Sciatic nerve (tissue), 2 donors: ENCODE measurements around the gene SPDYE16. TPM values are rescaled to one million over a fixed set of nuclear protein-coding genes. Genes with fewer than 3 reads are reported as not detected.
"Not testable (repeated sequence)": the region's sequence is repeated elsewhere in the genome, so short reads cannot be mapped to it uniquely, and the experiment has no call there.

Experiments used
- ATAC-seq: fragments of 200-7000 bp; cut with Tn5 transposase; one replicate; pipeline ENCODE4 v1.9.1; 2020; ENCODE audit warnings: mild to moderate bottlenecking, moderate library complexity
- DNase-seq: peaks from one replicate; pipeline ENCODE4 v3.0.0-alpha.2; 2020; ENCODE audit warnings: low spot score
- intact Hi-C: fragments of 100-400 bp; cut with DNase I; formaldehyde crosslinking; loops from one replicate; pipeline ENCODE4 v1.14.2; 2022
- total RNA-seq: library from RNA; stranded (reverse); fragmentation: NEBNext Ultra II Directional; extraction: Animal tissue kit (Norgen Biotek cat#: 25700); gene quantifications from one replicate; pipeline ENCODE4 v1.2.1, GENCODE V29; 2021
- donor health status: DM: no; HTN: no; CAD: no.
- donor health status: DM: no; HTN: no; CAD: no.

Gene SPDYE16
- total RNA-seq, 1 donor from 2014 or later, result 1.9 TPM

DNA sequence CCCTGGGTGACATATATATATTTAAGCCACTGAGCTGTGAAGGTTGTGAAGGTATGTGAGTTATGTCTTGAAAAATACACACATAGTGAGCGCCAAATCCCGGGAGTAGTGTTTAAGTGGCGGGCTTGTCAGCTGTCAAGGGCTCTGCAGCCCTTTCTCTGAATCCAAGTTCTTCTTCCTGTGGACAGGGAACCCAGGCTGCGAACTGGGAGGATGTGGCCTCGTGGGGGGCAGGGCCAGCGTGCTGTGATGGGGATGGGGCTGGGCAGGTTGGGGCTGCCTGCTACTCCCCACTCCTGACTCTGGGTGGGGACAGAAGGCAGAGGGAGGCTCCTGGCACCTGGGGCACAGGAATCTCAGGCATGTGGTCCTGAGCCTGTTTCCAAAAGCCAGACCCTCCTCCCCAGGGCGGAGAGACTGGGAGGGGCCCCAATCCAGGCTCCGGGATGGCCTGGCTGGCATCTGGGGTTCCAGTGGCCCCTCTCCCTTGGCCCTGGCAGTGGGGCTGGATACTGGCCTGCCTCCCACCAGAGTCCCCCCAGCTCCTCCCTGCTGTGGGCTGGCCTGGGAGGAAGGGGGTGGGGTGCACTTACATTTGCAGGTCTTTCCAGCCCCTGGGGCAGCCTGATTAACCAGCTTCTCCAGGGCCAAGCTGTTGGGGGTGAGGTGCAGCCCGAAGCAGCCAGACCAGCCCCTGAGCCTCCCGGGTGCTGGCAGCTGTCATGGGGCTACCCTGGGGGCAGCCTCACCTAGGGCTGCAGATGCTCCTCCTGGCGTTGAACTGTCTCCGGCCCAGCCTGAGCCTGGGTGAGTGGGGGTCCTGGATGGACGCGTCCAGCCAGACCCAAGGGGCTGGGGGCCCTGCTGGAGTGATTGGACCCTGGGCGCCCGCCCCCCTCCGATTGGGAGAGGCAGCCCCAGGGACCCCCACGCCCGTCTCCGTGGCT is 32.9 kb downstream of the SPDYE16 start, which contains the start of gene UPK3B:
Gene UPK3B, plus strand, starts transcription at position 622 of the 947 bp plus-strand sequence. Its CDS starts 101 bp downstream, at position 723.
- DNase-seq, result no peak
- intact Hi-C loops, result no loop called here
- ATAC-seq, result no peak

DNA sequence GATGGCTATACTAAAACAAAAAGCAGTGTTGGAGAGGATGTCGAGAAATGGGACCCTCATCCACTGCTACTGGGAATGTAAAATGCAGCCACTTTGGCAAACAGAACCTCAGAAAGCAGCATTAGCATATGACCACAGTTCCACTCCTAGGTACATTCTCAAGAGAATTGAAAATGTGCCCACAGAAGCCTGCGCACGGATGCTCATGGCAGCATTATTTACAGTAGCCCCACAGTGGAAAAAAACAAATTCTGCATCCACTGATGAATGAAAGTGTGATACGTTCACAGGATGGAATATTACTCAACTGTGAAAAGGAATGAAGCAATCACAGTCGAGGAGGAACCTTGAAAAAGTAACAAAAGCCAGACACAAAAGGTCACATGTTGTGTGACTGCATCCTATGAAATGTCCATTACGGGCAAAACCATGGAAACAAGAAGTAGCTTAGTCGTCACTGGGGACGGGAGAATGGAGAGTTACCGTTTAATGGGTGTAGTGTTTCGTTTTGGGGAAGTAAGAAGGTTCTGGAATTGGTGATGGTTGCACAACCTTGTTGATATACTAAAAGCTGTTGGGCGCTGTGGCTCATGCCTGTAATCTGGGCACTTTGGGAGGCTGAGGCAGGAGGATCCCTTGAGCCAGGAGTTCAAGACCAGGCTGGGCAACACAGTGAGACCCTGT is 35.2 kb downstream of the SPDYE16 start:
- ATAC-seq, result no peak
- no peak for DNase-seq
- intact Hi-C loops, result no loop called here

DNA sequence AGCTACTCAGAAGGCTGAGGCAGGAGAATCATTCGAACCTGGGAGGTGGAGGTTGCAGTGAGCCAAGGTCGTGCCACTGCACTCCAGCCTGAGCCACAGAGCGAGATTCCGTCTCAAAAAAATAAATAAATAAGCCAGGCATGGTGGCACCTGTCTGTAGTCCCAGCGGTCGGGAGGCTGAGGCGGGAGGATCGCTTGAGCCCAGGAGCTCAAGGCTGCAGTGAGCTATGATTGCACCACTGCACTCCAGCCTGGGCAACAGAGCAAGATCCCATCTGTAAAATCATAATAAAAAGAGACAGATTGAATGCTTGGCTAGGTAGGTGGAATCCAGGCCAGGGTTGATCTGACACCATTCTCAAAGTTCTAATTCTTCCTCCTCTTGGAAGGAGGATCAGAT is 36.5 kb downstream of the SPDYE16 start:
- intact Hi-C loops, ATAC-seq: not testable (repeated sequence)

DNA sequence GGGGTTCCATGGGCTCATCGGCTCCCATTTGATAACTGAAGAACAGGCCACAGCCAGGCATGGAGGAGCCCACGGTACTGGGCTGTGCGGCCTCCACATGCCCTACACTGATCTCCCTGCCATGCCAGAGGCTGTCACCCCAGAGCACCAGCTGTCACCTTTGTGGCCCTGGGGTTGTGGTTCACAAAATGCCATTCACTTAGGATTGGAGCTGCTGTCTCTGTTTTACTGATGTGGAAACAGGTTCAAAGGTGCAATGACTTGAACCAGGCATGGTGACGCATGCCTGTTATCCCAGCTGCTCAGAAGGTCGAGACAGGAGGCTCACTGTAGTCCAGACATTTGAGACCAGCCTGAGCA is 37.0 kb downstream of the SPDYE16 start:
- intact Hi-C loops, result no loop called here
- DNase-seq, result no peak
- no peak for ATAC-seq

More for the DNA sequence above, 36.5 kb downstream of the SPDYE16 start:
- not testable (repeated sequence) for DNase-seq

DNA sequence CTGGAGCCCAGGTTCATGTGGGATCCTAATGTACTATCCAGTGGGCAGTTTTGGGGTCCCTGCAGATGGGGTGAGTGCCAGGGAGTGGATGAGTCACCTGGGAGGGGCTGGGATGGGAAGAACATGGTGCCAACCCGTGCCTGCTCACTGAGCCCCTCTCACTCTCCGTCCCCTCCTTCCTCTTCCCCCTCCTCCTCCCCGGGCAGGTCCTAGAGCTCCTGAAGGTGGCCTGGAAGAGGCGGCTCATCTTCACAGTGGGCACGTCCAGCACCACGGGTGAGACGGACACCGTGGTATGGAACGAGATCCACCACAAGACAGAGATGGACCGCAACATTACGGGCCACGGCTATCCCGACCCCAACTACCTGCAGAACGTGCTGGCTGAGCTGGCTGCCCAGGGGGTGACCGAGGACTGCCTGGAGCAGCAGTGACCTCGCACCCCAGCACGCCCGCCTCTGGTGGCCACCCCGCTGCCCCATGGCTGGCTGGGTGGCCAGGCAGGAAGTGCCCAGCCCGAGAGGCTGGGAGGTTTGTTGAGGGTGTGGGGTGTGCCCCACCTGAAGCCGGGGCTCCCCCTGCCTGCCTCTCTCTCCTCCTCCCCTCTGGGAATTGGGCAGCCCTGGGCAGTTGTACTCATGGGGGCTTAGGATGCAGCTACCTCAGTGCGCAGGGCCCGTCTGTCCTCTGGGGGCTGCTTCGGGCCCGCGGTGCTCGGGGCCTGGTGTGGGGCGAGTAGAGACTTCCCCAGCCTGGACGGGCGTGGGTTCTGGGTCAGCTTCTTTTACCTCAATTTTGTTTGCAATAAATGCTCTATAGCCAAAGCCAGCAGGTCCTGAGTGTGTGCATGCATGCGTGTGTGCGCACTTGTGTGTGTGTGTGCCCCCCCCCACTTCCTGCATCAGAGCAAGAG is 37.7 kb downstream of the SPDYE16 start:
- no peak for DNase-seq
- intact Hi-C loops, result no loop called here
- ATAC-seq, result no peak

DNA sequence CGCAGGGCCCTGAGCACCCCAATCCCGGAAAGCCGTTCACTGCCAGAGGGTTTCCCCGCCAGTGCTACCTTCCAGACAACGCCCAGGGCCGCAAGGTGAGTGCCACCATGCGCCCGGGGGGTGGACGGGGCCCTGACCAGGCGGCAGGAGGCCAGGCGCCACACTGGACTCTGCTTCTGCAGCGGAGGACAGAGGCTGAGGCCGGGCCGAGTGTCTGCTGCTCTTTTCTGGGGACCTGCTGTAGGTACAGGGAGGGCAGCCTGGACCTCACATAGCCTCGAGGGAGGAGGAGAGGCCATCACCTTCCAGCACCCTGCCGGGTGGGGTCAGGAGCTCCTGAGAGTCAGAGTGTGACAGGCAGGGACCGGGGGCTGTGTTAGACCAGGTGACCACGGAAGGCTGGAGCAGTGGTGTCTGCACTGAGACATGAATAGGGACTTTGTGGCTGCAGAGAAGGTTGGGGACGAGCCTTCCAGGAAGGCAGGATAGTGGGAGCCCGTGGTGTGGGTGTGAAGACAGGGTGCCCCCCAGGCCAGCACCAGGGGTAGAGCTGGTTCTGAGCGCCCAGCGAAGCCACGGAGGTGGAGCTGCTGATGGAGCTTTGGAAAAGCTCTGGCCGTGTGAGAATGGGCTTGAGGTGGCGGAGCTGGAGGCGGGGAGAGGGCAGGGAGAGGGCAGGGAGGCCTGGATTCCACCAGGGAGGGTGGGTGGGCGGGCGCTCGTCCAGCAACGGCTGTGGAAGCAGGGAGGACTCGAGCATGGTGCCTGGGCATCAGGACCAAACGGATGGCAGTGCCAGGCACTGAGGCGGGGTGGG is 38.5 kb downstream of the SPDYE16 start:
- DNase-seq, intact Hi-C loops, ATAC-seq: not testable (repeated sequence)

DNA sequence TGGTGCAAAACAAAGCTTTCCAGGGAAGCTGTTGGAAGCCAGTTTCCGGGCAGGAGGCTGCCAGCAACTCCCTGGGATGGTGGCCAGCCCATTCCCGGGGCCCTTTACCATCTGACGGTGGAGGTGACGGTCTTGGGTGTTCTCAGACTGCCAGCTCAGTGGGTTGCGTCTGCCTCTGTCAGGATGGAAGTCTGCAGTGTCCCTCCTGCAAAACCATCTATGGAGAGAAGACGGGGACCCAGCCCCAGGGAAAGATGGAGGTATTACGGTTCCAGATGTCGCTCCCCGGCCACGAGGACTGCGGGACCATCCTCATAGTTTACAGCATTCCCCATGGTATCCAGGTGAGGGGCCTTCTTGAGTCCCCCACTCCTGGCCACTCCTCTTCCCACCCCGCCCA is 39.9 kb downstream of the SPDYE16 start:
- intact Hi-C loops, DNase-seq, ATAC-seq: not testable (repeated sequence)

DNA sequence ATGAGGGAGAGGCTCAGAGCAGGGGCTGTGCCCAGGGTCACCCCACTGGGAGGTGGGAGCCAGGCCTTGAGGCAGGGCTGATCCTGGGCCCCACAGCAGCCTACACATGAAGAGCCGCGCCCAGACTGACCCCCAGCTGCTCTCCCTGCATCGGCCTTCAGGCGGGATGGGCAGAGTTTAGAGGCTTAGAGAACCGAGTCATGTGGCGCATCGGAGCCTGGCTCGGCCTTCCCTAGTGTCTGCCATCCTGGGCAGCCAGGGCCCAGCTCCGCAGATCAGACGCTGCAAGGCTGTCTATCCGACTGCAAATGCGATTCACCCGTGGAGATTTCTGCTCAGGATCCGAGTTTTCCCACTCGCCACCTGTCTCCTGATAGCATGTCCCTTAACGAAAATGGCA is 40.3 kb downstream of the SPDYE16 start:
- DNase-seq, intact Hi-C loops, ATAC-seq: not testable (repeated sequence)

DNA sequence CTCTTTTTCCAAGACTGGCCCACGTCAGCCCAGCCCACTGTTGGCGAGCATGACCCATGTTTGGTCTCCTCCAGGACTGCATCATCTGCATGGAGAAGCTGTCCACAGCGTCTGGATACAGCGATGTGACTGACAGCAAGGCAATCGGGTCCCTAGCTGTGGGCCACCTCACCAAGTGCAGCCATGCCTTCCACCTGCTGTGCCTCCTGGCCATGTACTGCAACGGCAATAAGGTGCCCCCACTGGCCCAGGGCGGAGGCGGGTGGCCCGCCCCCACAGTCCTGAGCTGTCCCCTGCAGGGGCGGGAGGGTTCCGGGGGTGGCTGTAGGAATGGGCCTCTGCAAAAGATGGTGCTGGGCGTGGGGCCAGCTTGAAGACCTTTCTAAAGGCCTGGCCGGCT is 40.9 kb downstream of the SPDYE16 start:
- ATAC-seq, DNase-seq, intact Hi-C loops: not testable (repeated sequence)

DNA sequence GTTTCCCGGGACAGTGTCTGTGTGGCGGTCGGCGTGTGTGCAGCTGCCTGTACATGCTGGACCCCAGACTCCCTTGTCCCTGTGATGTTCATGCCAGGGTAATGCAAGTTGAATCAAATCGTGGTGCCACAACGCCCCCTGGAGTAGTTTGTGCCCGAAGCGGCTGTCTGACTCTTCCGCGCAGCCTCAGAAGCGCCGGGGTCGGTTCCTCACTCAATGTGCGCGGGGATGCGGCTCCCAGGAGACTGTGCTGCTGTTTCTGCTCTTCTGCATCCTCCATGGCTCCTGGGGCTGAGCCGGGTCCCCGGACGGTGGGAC is 43.2 kb downstream of the SPDYE16 start:
- peak; percentile 45 for ATAC-seq
- DNase-seq, intact Hi-C loops: not testable (repeated sequence)

DNA sequence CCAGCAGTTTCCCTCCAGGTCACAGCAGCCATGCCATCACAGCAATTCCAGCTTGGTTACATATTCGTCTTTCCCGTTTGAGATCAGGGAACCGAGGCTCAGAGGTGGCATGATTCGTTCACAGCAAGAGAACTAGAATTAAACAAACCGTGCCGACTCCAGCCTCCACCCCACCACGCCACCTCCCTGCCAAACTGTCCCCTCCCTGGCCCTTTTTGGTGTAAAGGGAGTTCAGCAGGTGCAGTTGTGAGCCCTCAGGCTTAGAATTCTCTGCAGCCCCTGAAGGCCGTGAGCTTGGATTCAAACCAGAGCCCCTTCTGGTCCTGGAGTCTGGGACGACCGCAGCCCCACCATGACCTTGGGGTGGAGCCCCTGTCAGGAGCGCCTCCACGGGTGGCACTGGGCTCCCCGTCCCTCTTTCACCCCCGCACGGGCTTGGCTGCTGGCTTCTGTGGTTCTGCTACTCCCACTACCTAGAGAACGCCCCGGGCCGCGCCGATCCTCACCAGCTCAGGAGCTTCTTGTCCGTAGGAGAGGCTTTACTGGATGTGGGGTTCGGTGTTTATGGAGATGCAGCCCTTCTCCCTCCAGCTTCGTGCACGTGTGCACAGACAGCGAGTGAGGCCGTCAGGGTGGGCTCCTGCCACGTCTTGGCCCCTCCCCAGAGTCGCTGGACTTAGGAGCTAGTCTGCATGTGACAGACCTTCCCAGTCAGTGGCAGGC is 43.7 kb downstream of the SPDYE16 start:
- ATAC-seq, intact Hi-C loops: not testable (repeated sequence)

DNA sequence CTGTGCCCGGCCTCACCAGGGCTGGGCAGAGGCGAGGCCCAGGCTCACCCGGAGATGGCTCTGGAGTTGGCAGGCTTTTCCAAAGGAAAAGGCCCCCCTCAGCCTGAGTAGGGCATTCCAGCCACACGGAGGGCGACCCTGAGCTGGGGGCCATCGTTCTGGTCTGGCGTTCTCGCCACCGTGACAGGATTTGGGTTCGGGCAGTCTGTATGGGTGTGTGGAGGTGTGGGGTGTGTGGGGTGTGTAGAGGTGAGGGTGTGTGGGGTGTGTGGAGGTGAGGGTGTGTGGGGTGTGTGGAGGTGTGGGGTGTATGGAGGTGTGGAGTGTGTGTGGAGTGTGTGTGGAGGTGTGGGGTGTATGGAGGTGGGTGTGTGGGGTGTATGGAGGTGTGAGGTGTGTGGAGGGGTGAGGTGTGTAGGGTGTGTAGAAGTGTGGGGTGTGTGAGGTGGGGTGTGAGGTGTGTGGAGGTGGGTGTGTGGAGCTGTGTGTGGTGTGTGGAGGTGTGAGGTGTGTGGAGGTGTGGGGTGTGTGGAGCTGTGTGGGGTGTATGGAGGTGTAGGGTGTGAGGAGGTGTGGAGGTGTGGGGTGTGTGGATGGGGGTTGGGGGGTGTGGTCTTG is 44.4 kb downstream of the SPDYE16 start:
- not testable (repeated sequence) for DNase-seq, ATAC-seq

More for the DNA sequence above, 43.7 kb downstream of the SPDYE16 start:
- not testable (repeated sequence) for DNase-seq

DNA sequence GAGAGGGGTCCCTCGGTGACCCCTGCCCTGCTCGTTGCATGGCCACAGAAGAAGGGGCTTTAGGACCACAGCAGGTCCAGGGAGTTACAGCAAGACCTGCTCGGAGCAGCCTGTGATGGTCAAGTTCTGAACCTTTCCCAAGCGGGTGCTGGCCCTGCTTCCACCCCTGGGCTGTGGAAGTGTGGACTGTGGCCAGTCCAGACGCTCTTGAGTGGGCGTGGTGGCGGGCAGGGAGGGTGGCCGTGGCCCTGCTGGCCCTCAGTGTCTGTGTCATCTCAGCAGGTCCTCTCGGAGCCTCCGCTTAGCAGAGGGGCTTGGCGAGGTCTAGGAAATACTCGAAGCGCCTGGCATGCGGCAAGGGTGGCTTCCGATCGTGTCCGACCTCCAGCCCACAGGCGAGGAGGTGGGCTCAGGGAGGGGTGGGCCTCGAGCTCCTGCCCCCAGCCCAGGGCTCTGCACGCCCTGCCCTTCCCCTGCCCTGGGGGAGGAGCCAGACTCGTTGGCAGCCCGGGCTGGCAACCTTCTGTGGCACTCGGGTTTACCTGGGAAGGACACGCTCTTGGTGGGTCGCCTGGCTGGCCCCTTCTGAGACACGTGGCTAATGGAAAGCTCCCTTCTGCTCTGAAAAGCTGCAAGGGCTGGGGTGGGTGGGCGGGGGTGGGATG is 45.0 kb downstream of the SPDYE16 start:
- DNase-seq, intact Hi-C loops, ATAC-seq: not testable (repeated sequence)

More for the DNA sequence above, 44.4 kb downstream of the SPDYE16 start:
- intact Hi-C loops, result not testable (repeated sequence)

DNA sequence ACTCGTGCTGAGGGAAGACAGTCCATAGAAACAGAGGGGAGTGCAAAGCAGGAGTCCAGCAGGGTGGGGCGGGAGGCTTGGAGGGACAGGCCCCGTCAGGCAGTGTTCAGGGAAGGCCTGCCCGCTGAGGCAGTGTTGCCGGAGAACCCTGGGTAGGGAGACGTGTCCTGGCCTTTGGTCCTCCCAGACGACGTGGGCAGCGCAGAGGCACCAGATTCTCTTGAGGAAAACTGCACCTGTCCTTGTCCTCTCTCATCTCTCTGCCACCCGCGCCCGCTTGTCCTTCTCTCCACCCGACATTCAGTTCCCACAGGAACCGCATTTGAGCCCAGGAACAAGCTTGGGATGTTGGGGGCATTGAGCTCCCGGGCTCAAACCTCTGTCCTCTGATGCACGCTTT is 47.4 kb downstream of the SPDYE16 start:
- DNase-seq, intact Hi-C loops, ATAC-seq: not testable (repeated sequence)

DNA sequence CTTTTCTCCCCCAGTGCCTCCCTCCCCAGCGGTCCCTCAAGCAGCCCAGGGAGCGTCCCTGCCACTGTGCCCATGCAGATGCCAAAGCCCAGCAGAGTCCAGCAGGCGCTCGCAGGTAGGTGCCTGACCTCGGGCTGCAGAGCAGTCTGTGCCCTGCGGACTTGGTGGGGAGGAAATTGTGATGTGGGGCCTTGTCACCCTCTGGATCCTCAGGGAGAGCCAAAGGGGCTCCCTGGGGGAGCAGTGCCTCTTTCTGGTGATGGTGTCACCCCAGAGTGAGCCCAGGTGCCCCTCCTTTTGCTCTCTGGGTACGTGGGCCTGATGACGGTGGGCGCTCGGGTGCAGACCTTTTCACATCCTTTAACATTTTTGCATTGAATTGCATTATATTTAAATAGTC is 51.0 kb downstream of the SPDYE16 start:
- ATAC-seq, intact Hi-C loops, DNase-seq: not testable (repeated sequence)

DNA sequence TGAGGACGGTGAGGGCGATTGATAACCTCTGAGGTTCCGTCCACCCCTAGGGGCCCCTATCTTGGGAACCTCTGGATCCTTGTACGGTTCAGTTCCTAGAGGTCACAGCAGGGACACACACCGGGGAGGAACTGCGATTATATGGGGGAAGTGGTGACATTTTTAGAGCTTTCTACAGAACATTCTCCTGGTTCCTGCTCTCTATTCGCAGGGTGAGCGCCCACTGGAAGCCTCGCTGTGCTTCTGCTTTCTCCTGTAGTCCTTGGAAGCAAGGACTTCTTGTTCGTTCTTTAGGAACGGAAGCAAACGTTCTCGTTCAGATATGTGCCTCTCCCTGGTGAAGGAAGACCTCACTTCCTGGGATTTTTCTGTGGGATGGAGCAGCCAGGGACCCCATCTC is 55.1 kb downstream of the SPDYE16 start:
- ATAC-seq, DNase-seq, intact Hi-C loops: not testable (repeated sequence)
